NCI-H345 treated with DMSO at 0.1 percent for 48 hours (cell line): ENCODE data around the gene STX8.

Experiments
- DNase-seq: peaks from one replicate; lab custom pipeline; 2025; ENCODE audit not compliant: unreplicated experiment; lab: John Stamatoyannopoulos, UW

The STX8 gene

DNA sequence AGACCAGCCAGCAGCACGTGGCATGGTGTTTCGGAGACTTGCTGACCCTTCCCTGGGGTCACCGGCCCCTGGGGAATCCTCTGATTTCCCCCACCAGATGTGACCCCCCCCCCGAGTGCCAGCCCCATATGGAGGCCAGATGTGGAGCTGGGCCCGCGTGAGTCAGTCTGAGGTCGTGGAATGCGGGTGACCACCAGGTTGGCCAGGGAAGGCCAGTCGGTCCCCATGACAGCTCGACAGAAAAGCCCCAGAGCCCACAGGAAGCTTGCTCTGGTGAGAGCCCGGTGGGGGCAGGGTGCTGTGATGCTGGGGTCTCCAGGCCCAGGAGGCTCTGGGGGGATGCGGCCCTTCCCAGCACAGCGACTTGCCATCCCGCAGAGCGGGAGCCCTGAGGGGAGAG, 345.3 kb downstream of the STX8 start:
- DNase-seq, result no peak

GRCh38 chr17:9229826-9230201, 345.8 kb downstream of the STX8 start:
- DNase-seq, result no peak

DNA sequence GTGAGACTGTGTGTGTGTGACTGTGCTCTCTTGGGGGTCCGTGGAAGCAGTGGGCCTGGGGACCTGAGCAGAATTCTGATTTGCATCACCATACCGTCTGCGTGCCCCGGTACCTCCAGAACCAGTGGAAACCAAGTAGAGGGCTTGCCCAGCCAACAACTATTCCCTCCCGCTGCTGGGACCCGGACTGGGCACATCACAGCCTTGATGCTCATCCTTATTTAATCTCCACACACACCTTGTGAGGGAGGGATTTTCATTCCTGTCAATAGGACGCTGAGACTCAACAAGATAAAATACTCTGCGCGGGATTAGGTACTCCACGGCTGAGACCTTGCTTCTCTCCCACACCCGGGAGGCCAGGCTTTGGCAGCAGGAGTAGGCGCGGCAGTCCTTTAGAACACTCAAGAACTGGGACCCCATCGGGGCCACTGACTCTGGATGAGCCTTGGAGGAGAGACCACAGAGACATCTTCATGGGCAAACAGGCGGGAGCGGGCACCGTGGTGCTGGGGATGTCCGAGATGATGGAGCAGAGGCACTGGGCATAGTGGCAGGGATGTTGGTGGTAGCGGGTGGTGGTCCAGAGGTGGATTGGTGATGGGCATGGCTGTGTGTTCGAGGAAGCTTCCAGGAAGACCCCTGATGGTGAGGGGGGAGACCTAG, 346.3 kb downstream of the STX8 start:
- DNase-seq, result no peak

GRCh38 chr17:9228408-9229159, 347.0 kb downstream of the STX8 start:
- DNase-seq, result no peak

- no peak for DNase-seq
Observed at GRCh38 chr17:9227819-9228407, 347.7 kb downstream of the STX8 start.

GRCh38 chr17:9226794-9227135, 348.9 kb downstream of the STX8 start:
- no peak for DNase-seq

DNA sequence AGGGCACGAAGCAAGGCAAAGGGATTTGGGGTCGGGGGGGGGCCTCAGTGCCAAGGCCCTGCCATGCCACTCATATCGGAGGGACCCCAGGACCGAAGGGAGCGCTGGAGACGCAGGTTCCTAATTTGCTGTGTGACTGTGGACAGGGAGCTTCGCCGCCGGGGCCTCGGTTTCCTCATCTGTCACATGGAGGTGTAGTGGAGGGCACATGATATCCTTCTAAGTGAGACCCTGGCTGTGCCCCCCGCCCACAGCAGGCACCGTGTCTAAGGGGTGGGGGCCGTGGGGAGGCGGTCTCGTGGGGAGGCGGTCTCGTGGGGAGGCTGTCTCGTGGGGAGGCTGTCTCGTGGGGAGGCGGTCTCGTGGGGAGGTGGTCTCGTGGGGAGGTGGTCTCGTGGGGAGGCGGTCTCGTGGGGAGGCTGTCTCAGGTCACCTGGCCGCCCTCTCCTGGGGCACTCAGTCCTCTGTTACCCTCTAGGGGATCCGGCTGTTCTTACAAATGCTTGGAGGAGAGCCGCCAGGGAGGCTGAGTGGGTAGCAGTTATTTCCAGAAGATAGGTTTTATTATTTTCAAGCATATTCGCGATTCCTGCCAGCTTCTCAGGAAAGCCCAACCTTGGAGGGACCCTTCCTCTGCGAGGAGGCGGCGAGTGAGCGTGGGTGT, 349.4 kb downstream of the STX8 start:
- DNase-seq, result no peak

DNA sequence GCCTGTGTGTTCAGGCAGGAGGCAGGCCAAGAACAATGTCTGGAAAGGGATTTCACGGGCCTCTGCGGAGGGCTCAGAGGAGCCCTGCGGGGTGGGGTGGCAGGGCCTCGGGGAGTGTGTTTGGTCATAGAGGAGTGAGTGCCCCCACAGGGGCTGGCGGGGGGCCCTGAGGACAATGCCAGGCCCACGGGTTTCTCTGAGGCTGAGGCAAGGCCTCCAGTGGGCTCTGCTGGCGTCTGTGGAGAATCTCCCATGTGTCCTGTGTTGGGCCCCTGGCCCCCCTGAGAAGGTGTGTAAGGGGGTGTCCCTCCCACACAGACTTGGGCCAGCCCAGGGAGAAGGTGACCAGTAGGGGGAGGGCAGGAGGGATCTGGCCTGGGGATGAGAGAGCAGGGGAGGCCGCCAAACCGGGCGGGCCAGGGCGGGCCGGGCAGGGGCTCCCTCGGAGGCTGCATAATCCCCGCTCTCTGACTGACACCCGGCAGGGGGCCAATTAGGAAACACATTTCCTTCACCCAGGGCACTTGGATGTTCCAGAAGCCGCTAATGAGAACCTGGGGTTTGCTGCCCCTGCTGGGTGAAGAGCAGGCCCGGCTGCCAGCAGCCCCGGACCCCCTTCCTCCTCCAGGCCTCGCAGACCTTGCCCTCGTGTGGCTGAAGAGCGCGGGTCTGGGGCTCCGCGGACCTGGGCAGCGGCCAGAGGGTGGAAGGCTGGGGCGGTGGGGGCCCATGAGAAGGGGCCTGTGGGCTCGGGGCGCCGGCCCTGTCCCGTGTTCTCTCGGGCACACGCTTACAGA, 350.1 kb downstream of the STX8 start:
- DNase-seq, result no peak

- DNase-seq, result no peak
Observed at GRCh38 chr17:9224485-9224884, 351.1 kb downstream of the STX8 start.

DNA sequence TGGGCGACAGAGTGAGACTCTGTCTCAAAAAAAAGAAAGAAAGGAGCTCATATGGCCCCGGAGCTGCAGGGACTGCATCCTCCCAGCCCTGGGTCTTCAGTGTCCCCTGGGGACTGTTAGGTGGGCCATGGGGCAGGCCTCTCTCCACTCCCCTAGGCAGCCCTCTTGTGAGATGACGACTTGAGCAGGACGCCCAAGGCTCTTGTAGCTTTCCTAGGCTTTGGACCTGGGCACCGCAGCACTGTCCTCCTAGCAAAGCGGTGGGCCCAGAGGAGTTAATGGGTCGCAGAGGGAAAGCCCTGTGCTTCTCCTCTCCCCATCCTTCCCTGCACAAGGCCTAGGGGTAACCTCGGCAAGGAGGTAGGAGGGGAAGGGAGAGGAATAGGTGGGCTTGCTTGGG, 352.1 kb downstream of the STX8 start:
- DNase-seq, result no peak

GRCh38 chr17:9221922-9222180, 353.8 kb downstream of the STX8 start:
- DNase-seq, result no peak

DNA sequence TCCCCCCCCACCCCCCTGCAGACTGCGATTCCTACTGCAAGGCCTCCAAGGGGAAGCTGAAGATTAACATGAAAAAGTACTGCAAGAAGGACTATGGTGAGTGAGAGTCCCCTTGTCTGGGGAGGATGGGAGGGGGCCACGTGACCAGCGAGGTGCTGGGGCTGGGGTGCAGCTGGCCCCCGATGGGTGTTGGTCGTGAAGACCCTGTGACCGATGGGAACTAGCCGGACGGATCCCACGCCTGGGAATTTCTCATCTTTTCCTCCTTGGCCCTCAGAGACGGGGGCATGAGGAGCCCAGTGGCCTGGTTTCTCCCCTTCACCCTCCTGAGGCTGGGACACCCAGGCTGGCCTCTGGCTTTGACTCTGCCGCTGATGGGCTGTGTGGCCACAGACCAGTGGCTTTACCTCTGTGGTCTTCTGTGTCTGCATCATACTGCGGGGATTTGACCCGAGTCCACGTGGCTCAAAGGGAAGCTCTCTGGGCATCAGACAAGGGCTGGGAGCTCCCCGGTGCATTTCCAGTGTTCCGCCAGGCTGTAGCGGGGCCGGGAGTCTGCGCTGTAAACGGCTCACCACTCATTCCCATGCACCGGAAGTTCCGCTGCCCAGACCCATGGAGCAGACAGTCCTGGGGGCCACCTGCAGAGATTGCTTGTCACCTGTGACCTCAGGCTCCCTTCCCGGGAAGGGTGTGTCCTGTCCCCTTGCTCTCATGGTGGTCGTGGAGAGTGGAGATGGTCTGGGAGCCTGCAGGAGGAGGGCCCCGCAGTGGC, 354.3 kb downstream of the STX8 start:
- DNase-seq, result no peak

GRCh38 chr17:9220398-9221146, 355.0 kb downstream of the STX8 start:
- DNase-seq, result no peak

- no peak for DNase-seq
Observed at GRCh38 chr17:9219631-9220397, 355.8 kb downstream of the STX8 start.

DNA sequence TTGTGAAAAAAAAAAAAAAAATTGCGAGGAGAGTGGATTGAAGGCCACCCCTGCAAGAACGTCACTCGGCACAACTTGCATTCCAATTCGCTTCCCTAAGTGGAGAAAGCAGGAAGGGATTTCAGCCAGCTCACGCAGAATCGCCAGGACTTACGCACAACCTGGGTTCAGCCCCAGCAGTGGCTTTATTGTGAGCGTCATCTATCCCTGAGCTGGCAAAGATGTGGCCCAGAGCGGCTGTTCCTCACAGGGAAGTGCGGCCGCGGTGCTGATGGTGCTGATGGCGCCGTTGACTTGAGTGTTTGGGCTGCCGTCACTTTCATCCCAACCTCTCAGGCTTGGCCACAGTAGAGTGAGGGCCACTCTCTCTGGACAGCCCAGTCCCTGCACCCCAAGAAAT, 356.7 kb downstream of the STX8 start:
- no peak for DNase-seq

- no peak for DNase-seq
Observed at GRCh38 chr17:9218064-9218635, 357.5 kb downstream of the STX8 start.

GRCh38 chr17:9217151-9218056, 358.2 kb downstream of the STX8 start:
- no peak for DNase-seq

- no peak for DNase-seq
Observed at GRCh38 chr17:9215465-9215864, 360.2 kb downstream of the STX8 start.
